HG03175 (cell line): ENCODE measurements around the gene LRRC1.
A peak's percentile ranks its signal among the peaks of the same experiment; 100 is the strongest.

Source experiments
- ATAC-seq: cut with Tn5 transposase; IDR thresholded peaks from one replicate; pipeline ENCODE4 v1.9.1; 2021; ENCODE audit warnings: mild to moderate bottlenecking, moderate library complexity; ENCODE audit not compliant: unreplicated experiment

The LRRC1 gene

DNA sequence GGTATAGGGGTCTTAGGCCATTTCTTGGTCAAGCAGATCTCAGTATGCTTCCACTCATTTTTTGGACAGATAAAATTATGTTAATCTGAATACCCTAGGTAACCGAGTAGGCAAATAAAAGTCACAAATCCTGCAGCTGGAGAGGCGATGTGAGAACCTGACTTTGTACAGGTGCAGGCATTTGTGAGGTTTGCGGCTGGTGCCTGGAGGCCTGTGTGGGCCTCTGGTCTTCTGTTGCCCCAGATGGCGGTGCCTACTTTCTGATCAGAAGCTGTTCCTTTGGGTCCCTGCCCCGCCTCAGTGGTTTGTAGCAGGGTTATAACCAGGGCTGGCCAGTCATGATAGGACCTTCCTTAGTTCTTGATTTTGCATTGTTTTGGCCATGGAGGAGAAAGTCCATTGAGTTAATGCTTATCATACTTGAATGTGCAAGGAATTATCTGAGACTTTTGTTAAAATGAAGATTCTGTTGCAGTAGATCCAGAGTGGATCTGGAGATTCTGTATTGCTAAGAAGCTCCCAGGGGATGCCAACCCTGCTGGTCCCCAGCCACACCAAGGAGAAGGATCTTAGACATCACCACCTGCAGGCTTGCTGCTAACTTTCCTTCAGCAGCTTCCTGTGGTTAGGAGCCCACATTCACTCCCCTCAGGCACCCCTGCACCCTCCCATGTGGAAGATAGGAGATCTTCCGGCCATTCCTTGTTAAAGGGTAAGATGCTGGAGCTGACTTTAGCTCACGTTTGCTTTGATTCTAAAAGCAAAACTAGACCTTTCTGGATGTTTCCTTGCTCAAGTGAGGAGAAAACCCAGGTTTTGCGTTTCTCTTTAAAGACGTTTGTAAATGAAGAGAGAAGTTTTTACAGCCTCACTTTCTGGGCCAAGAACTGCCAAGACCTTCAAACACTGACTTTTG is 50.7 kb downstream of the LRRC1 start:
- ATAC-seq, result no peak

DNA sequence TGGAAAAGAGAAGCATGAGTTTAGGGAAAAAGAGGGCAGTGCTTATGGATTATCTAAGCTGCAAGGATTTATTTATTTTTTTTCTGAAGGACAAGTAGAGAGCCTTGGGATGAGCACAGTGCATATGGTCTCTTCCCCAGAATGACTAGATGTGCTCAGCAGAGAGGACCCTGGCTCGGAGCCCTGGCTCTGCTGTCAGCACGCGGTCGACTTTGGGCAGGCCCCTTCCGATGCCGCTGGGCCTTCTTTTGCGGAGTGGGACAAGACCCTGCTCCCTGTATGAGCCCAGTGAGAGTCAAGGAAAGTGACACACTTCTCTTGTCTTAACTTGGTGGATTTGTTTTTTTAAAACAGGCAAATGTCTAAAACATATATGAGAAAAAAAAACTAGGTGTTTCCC is 51.4 kb downstream of the LRRC1 start:
- ATAC-seq, result no peak

DNA sequence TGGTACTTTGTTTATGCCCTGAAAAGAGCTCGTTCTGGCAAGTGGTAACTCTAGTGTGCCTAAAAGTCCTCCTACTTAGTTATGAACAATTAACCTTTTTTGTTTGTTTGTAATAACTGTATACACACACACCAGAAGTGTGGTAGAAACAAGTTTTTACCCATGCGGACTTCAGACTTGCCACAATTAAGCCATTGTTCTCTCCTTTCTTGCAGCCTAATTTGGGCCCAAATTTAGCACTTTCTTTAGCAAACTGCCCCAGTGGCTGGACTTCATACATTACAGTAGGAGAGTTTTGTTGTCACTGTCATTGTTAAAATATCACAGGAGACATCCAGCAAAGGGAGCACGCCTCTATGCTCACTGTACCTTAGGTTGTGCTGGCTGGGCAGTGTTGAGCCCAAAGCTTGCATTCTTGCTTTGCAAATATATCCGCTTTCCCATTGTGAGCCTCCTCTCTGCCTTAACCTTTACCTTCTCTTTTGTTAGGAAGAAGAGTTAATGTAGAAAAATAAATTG is 53.0 kb downstream of the LRRC1 start:
- ATAC-seq, result no peak

DNA sequence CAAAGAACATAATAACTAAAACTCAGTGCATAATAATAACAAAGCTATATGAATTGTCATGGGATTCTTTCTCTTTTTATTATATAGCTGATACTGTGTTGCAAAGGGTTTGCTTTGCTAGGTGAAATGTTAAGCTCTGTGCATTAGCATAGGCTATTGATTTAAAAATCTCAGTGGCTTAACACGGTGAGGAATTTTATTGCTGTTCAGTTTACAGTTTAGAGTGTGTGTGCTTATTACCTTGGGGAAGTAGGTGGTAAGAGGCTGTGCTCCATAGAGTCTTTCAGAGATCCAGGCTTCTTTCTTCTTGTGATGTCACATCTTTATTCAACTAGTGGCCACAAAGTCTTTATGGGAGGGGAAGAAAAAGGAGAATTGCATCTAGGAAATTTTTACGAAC is 55.7 kb downstream of the LRRC1 start:
- no peak for ATAC-seq

DNA sequence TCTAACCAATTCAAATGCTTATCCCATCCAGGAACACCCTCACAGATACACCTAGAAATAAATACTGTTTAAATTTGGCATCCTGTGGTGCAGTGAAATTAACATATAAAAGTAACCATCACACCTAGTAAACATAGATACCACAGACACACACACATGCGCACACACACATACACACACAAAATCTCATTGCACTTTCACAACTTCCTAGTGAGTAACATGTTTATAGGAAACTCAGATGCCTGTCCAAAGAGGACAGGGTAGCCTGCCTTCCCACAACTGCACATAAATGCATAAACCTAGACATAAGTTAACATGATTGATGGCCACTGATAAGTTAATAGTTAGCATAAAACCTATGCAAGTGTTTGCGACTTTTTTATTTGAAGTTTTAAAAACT is 56.8 kb downstream of the LRRC1 start:
- ATAC-seq, result no peak

DNA sequence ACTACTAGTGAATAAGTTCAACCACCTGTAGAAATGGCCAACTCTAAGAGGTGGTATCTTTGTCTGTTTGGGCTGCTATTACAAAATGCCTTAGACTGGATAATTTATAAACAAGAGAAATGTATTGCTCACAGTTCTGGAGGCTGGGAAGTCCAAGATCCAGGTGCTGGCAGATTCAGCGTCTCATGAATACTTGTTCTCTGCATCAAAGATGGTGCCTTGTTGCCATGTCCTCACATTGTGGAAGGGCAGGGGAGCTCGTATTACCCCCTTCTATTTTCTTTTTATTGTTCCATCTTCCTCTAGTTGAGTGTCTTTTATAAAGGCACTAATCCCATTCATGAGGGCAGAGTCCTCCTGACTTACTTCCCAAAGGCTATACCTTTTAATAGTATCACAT is 58.0 kb downstream of the LRRC1 start:
- no peak for ATAC-seq

DNA sequence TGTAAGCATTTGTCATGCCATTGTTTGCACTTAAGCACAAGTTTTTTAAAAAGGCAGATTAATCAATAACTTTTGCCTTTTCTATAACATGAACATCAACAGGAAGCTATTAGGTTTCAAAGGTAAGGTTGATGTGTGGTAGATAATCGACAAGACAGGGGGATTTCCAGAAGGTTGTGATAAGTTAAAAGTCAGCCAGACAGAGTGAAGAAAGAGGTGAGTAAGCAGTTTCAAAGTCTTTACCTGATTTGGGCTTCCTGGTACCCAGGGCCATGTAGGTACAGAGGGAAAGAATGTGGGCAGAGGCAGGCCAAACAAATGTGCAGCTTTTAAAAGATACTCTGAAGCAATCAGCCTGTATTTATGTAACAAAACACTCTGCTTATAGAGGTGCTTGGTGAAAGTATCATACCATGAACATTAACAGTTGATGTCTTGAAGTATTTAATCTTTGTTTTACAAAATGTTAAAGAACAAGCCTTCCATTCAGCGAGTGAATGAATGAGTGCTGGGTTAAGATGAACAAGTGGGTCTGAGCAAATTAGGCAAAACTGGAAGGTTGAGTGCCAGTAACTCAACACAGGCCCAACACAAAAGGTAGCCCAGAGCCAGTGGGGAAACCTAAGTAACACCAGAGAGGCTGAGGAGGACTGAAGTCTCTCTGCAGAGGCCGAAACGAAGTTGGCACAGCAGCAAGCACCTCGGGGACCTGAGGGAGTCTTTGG is 60.2 kb downstream of the LRRC1 start:
- ATAC-seq, result peak; percentile 97

DNA sequence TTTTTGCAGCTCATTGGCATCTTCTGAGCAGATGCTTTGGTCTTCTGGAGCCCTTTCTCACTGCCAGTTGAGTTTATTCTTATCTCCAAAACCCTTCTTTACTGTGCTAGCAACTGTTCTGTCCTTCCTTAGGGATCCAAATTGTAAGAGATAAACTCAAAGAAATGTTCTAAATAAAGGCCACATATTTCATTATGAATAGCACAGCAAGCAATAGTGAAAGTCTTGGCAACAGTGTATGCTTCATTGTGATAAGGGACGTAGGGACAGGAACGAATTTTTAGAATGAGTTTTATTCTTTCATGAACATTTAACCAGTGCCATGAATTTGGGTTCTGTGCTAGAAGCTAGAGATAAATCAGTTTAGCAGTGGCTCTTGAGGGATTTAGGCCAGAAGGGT is 61.1 kb downstream of the LRRC1 start:
- no peak for ATAC-seq

DNA sequence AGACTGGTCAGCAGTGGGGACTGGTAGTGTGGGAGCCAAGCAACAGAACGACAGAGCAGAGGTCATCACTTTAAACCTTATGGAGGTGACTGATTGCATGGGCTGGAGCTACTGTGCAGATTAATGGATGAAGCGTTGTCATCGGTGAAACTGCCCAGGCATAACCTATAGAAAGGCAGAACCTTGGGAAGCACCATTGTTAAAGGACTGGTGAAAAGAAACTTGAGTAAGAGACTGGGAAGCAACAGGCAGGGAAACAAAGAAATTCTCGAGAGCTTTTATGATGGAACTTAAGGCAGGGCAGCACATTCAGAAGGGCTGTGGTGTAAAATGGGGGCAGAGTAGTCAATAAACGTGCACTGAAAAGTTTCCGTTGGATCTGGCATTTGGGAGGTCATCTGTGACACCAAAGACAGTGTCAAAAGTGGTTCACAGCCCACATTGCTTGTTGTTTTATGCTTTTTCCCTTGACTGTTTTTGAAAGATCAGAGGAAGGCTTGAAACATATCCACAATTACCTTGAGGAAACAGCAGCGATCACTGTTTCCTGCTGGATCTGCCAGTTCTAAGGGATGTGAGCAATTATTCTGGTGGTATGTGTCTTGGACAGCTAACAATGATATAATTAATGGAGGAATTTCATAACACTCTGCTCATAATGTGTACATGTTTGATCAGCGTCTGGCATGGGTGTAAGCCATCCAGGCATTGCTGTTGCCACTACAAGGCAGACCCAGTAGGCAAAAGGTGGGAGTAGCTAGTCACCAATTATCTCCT is 62.7 kb downstream of the LRRC1 start:
- ATAC-seq, result no peak

DNA sequence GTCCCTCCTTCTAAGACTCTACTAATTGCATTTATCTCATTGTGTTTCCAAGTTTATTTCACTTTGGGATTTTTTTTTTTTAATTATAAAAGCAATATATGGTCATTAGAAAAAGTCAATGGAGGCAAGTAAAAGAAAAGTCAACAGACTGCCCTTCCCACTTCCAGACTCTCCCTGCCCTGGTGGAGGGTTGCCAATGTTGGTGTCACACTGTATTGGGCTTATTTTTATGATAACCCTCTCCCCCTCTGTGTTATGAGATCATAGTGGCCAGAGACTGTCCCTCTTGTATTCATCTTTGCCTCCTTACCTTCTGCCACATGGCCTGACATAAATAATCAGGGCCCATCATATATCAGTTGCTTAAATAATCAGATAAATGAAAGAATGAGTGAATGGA is 63.4 kb downstream of the LRRC1 start:
- ATAC-seq, result no peak

DNA sequence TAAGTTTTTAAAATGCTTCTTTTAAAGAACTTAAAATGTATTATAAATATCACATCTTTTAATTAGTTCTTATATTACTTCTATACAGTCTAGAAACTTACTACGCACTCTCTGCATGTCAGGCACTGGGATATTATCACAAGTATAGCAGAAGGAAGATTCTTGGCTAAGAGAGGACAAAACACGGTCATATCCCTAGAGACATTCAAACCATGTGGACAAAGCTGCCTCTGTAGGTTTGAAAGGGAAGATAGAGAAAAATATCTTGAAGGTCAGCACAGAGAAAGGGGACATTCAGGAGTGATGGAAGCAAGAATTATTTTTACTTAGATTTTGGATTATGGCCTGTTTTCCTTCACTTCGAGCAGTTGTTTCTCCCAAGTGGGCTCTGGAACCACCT is 64.1 kb downstream of the LRRC1 start:
- ATAC-seq, result no peak

DNA sequence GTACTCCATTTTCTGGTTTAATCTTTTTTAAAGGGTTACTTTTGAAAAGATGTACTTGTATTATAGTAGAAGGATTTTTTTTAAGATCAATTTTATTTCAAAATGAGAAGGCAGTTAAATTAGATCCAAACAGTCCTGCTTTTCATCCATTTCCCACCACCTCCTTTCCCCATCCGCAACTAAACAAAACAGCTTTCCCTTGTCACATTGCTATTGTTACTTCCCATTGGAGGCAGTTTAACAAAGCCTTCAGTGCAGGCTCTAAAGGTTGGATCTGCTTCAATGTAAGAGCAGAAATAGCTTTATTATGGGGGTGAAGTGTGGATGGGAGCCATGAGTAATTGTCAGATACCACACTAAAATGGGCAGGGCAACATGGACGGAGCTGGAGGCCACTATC is 65.7 kb downstream of the LRRC1 start:
- no peak for ATAC-seq

DNA sequence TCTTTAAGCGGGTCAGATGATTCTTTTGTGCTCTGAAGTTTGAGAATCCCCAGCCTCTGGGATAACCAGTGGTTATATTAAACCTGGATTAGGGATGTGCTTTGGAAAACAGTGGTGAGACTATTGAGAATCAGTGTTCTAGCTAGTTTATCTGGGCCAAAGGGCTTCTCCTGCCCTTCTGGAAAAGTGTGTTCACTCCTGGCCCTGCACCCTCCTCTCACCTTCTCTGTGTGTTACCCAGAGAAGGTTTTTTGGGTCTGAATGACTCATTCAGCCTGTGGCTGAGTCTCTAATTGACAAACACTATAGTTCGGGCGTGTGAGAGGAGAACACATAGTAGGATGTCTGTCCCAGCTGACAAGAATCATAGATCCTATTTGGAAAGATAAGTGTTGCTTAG is 66.7 kb downstream of the LRRC1 start:
- ATAC-seq, result no peak

DNA sequence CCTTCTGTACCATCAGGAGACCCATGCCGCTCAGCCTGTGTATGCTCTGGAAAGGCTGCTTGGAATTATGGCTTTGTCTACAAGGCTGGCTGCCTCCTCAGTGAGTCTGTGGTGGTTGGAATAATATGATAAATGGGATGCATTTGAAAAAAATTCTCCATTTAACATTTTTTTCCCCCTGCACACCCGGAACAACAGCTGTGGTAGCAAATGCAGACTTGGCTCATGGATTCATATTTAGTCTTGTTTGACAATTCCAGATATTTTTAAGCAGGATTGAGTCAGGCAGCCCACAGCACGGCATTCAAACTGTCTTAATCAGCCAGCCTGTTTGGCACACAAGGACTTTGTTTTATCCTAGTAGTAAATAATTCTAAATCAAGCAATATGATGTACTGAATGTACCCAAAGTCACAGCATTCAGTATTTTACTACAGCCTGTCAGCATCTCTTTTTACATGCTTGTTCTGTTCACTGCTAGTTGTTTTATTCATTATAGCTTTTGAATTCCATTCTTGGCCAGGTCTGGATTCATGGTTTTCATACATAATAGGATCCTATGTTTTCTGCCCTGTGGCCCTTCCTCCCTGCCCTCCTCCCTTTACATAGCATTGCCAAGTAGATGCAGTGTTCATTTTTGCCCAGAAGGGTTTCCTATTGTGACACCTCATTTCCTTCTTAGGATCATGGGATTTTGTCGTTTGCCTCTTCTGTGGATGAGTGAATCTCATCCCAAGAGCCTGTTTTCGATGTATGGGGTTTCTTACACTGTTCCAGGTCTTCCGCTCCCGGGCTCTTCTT is 68.1 kb downstream of the LRRC1 start:
- no peak for ATAC-seq

DNA sequence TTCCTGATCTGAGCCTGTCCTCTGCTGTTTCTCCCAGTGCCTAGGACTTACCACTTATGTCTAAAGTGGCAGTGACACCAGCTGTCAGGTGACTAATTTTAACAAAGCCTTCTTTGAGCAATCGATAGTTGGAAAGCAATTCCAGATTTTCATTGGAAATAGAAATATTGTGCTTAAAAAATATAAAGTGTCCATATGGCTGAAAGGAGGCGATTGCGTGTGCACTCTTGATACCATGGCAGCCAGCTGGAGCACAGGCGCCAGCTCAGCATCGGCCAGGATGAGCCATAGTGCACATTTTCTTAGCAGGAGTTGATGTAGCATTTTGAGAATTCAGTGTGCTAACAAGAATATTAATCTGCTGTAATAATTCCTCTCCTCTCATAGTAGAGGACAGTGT is 70.0 kb downstream of the LRRC1 start:
- no peak for ATAC-seq

DNA sequence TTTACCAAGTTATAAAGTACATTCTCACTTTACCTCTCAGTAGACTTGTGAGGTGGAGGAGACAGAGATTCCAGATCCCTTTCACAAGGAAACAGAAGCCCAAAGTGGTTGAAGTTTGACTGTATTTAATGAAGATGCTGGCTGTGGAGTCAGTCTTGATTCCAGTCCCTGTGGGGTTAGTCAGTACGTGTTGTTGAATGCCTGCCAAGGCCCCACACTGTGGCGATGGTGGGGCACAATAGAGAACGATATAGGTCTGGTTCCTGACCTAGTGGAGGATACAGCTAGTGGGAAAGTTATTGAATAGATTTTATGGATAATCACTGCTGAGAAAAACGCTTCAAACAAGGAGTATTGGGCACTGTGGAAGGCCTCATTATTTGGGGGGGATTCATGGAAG is 71.4 kb downstream of the LRRC1 start:
- no peak for ATAC-seq

DNA sequence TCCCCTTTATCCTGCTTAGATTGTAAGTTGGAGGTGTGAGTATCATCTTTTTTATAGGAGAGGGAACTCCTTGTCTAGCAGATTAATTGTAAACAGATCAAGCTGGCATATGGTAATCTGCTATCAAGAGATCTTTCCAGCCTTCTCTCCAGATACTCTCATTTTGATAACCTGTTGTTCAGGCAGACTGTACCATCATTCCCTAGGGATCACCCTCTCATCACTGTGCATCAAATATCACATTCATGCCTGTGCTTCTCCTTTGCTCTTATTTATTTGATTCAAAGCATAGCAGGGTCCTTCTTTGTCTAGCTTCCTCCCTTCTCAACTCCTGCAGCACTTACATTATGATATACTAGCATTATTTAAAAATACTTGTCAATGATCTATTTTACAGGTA is 73.8 kb downstream of the LRRC1 start:
- ATAC-seq, result no peak

DNA sequence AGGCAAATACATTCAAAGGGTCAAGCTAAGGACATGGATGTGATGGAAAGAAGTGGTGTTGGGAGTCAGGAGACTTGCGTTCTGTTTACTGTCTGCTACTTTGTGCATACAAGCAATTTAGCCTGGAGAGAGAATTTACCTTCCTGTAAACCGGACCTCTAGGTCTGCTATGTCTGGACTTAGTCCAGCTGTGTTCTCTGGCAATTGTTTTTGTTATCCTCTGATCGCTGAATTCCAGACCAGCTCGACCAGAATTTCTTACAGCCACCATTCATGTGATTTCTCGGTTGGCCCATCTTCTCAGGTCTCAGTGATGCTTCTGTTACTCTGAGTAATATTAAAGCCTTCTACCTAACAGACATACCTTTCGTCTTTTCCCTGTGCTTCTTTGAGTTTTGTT is 75.2 kb downstream of the LRRC1 start:
- no peak for ATAC-seq

DNA sequence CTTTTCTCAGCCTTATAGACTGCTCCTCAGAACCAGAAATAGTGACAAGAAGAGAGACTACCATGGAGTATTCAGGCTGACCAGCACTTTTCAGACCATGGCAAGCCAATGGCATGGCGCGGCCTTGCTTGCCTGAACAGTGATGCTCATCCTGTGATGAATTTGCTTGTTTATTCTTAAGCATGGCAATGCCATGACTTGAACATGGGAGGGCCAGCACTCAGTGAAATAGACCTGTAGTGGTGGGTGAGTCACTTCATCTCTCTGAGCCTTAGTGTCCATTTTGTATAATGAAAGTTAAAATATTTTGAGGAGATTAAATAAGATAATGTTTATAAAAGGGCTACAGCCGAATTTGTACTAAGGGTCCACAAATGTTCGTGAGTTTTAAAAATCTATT is 79.1 kb downstream of the LRRC1 start:
- no peak for ATAC-seq

DNA sequence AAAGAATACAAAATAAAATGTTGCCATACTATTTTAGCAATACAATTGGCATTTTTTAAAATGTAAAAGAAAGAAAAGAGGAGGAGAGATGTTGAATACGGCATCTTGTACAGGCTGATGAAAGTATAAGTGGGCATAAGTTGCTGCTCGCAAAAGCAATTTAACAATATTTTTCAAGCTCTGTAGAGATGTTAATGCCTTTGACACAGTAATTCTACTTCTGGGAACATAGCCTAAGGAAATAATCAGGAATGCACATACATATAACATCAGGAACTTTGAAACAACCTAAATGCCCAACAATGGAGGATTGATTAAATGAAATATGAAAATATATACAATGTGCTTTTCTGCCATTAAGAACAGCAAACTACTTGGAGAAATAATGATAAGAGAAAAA is 80.2 kb downstream of the LRRC1 start:
- no peak for ATAC-seq

DNA sequence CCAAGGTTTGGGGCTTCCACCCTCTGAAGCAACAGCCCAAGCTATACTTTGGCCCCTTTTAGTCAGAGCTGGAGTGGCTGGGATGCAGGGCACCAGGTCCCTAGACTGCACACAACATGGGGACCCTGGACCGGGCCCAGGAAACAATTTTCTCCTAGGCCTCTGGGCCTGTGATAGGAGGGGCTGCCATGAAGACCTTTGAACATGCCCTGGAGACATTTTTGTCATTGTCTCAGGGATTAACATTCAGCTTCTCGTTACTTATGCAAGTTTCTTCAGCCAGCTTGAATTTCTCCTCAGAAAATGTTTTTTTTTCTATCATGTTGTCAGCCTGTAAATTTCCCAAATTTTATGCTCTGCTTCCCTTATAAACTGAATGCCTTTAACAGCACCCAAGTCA is 82.3 kb downstream of the LRRC1 start:
- no peak for ATAC-seq
